ENCODE data around the gene TRAF6.

The TRAF6 gene

GRCh38 chr11:36480833-36481232 lies 29.2 kb downstream of the TRAF6 start:
- Mint-ChIP-seq H3K27me3 (ENCODE audit: low read depth) (no peaks in the 10 kb centered on the region), H3K9me3 (no peaks in the 10 kb centered on the region), H3K36me3 (ENCODE audit: low read depth) (peaks cover 23% of the 10 kb centered on the region), H3K4me3 (no peak overlapping the region), H3K27ac (no peak overlapping the region), H3K4me1 (ENCODE audit: low read depth) (peaks cover 8% of the 10 kb centered on the region)

- H3K27ac Mint-ChIP-seq = no peak overlapping the region
- H3K4me1 Mint-ChIP-seq (ENCODE audit: low read depth) = peaks cover 8% of the 10 kb centered on the region
- no peaks in the 10 kb centered on the region for H3K27me3 Mint-ChIP-seq (ENCODE audit: low read depth)
These were observed 31.3 kb downstream of the TRAF6 start for GRCh38 chr11:36478700-36479329.

GRCh38 chr11:36475192-36475591 lies 34.9 kb downstream of the TRAF6 start:
- Mint-ChIP-seq H3K9me3 (no peaks in the 10 kb centered on the region), H3K27me3 (ENCODE audit: low read depth) (no peaks in the 10 kb centered on the region), H3K4me1 (ENCODE audit: low read depth) (peaks cover 5% of the 10 kb centered on the region), H3K36me3 (ENCODE audit: low read depth) (peaks cover 22% of the 10 kb centered on the region), H3K4me3 (no peak overlapping the region), H3K27ac (no peak overlapping the region)

More at GRCh38 chr11:36478700-36479329, 31.3 kb downstream of the TRAF6 start:
- peaks cover 23% of the 10 kb centered on the region for H3K36me3 Mint-ChIP-seq (ENCODE audit: low read depth)
- H3K9me3 Mint-ChIP-seq = no peaks in the 10 kb centered on the region
- no peak overlapping the region for H3K4me3 Mint-ChIP-seq

GRCh38 chr11:36471577-36471976 lies 38.5 kb downstream of the TRAF6 start:
- no peaks in the 10 kb centered on the region for H3K27me3 Mint-ChIP-seq (ENCODE audit: low read depth)
- H3K9me3 Mint-ChIP-seq = no peaks in the 10 kb centered on the region
- H3K4me3 Mint-ChIP-seq = no peak overlapping the region
- H3K4me1 Mint-ChIP-seq (ENCODE audit: low read depth) = peaks cover 5% of the 10 kb centered on the region
- peaks cover 25% of the 10 kb centered on the region for H3K36me3 Mint-ChIP-seq (ENCODE audit: low read depth)
- no peak overlapping the region for H3K27ac Mint-ChIP-seq

GRCh38 chr11:36469881-36470802 lies 39.9 kb downstream of the TRAF6 start:
- Mint-ChIP-seq H3K27me3 (ENCODE audit: low read depth) (no peaks in the 10 kb centered on the region), H3K36me3 (ENCODE audit: low read depth) (peaks cover 25% of the 10 kb centered on the region), H3K9me3 (no peaks in the 10 kb centered on the region), H3K4me1 (ENCODE audit: low read depth) (peaks cover 5% of the 10 kb centered on the region), H3K4me3 (no peak overlapping the region), H3K27ac (no peak overlapping the region)

- H3K4me3 Mint-ChIP-seq = no peak overlapping the region
- peaks cover 29% of the 10 kb centered on the region for H3K36me3 Mint-ChIP-seq (ENCODE audit: low read depth)
- H3K4me1 Mint-ChIP-seq (ENCODE audit: low read depth) = peaks cover 5% of the 10 kb centered on the region
- H3K27ac Mint-ChIP-seq = no peak overlapping the region
- H3K9me3 Mint-ChIP-seq = no peaks in the 10 kb centered on the region
- H3K27me3 Mint-ChIP-seq (ENCODE audit: low read depth) = no peaks in the 10 kb centered on the region
These were observed 41.0 kb downstream of the TRAF6 start for GRCh38 chr11:36469063-36469462.

GRCh38 chr11:36467916-36468315 lies 42.2 kb downstream of the TRAF6 start:
- no peak overlapping the region for H3K4me3 Mint-ChIP-seq
- no peak overlapping the region for H3K27ac Mint-ChIP-seq
- no peaks in the 10 kb centered on the region for H3K27me3 Mint-ChIP-seq (ENCODE audit: low read depth)
- peaks cover 33% of the 10 kb centered on the region for H3K36me3 Mint-ChIP-seq (ENCODE audit: low read depth)
- no peaks in the 10 kb centered on the region for H3K9me3 Mint-ChIP-seq
- H3K4me1 Mint-ChIP-seq (ENCODE audit: low read depth) = peaks cover 5% of the 10 kb centered on the region

- Mint-ChIP-seq H3K36me3 (ENCODE audit: low read depth) (peaks cover 35% of the 10 kb centered on the region), H3K27me3 (ENCODE audit: low read depth) (no peaks in the 10 kb centered on the region), H3K4me3 (no peak overlapping the region), H3K9me3 (no peaks in the 10 kb centered on the region), H3K27ac (no peak overlapping the region), H3K4me1 (ENCODE audit: low read depth) (peaks cover 5% of the 10 kb centered on the region)
These were observed 43.1 kb downstream of the TRAF6 start for GRCh38 chr11:36467012-36467411.

- H3K36me3 Mint-ChIP-seq (ENCODE audit: low read depth) = peaks cover 35% of the 10 kb centered on the region
- no peak overlapping the region for H3K27ac Mint-ChIP-seq
- H3K4me3 Mint-ChIP-seq = no peak overlapping the region
These were observed 44.5 kb downstream of the TRAF6 start for GRCh38 chr11:36465449-36466163.

GRCh38 chr11:36464720-36465119 lies 45.4 kb downstream of the TRAF6 start:
- Mint-ChIP-seq H3K4me1 (ENCODE audit: low read depth) (peaks cover 12% of the 10 kb centered on the region), H3K27me3 (ENCODE audit: low read depth) (no peaks in the 10 kb centered on the region), H3K27ac (no peak overlapping the region), H3K4me3 (no peak overlapping the region), H3K9me3 (no peaks in the 10 kb centered on the region), H3K36me3 (ENCODE audit: low read depth) (peaks cover 41% of the 10 kb centered on the region)

More at GRCh38 chr11:36465449-36466163, 44.5 kb downstream of the TRAF6 start:
- H3K9me3 Mint-ChIP-seq = no peaks in the 10 kb centered on the region
- peaks cover 6% of the 10 kb centered on the region for H3K4me1 Mint-ChIP-seq (ENCODE audit: low read depth)
- H3K27me3 Mint-ChIP-seq (ENCODE audit: low read depth) = no peaks in the 10 kb centered on the region

GRCh38 chr11:36463781-36464180 lies 46.3 kb downstream of the TRAF6 start:
- Mint-ChIP-seq H3K4me1 (ENCODE audit: low read depth) (peaks cover 10% of the 10 kb centered on the region), H3K36me3 (ENCODE audit: low read depth) (peaks cover 41% of the 10 kb centered on the region), H3K27ac (no peak overlapping the region), H3K9me3 (no peaks in the 10 kb centered on the region), H3K27me3 (ENCODE audit: low read depth) (no peaks in the 10 kb centered on the region), H3K4me3 (no peak overlapping the region)

- Mint-ChIP-seq H3K4me1 (ENCODE audit: low read depth) (peaks cover 9% of the 10 kb centered on the region), H3K4me3 (no peak overlapping the region), H3K9me3 (no peaks in the 10 kb centered on the region), H3K27me3 (ENCODE audit: low read depth) (no peaks in the 10 kb centered on the region), H3K36me3 (ENCODE audit: low read depth) (peaks cover 49% of the 10 kb centered on the region), H3K27ac (no peak overlapping the region)
These were observed 47.8 kb downstream of the TRAF6 start for GRCh38 chr11:36462321-36462720.

GRCh38 chr11:36460220-36460619 lies 49.9 kb downstream of the TRAF6 start:
- H3K36me3 Mint-ChIP-seq (ENCODE audit: low read depth) = peaks cover 47% of the 10 kb centered on the region

GRCh38 chr11:36459046-36459445 lies 51.0 kb downstream of the TRAF6 start:
- Mint-ChIP-seq H3K27ac (no peak overlapping the region), H3K36me3 (ENCODE audit: low read depth) (peaks cover 41% of the 10 kb centered on the region), H3K27me3 (ENCODE audit: low read depth) (no peaks in the 10 kb centered on the region), H3K4me3 (no peak overlapping the region), H3K4me1 (ENCODE audit: low read depth) (peaks cover 9% of the 10 kb centered on the region), H3K9me3 (no peaks in the 10 kb centered on the region)

More at GRCh38 chr11:36460220-36460619, 49.9 kb downstream of the TRAF6 start:
- no peaks in the 10 kb centered on the region for H3K27me3 Mint-ChIP-seq (ENCODE audit: low read depth)
- H3K4me1 Mint-ChIP-seq (ENCODE audit: low read depth) = peaks cover 9% of the 10 kb centered on the region
- H3K9me3 Mint-ChIP-seq = no peaks in the 10 kb centered on the region
- no peak overlapping the region for H3K4me3 Mint-ChIP-seq
- H3K27ac Mint-ChIP-seq = no peak overlapping the region

Measured in T-helper 1 cell treated with Interleukin-12 subunit alpha and Interleukin-12 subunit beta and Interleukin-4 antibody, amounts not matched to agents 30 μg/mL and 1 μg/mL, for 36 hours (primary cell).